Upper lobe of right lung (tissue), 1 donor: Measurements from ENCODE around the gene NPFFR1. TPM values are rescaled to one million over a fixed set of nuclear protein-coding genes. Genes with fewer than 3 reads are reported as not detected.

ENCODE experiments used
- ATAC-seq: fragments of 200-7000 bp; cut with Tn5 transposase; one replicate; pipeline ENCODE4 v1.9.1; 2020; ENCODE audit warnings: mild to moderate bottlenecking, moderate library complexity
- DNase-seq: peaks from one replicate; pipeline ENCODE4 v3.0.0-alpha.2; 2020
- H3K27ac ChIP-seq: fragments of 200-600 bp; one replicate; pipeline ENCODE4 v1.8.0; 2022
- H3K27me3 ChIP-seq: fragments of 200-600 bp; one replicate; pipeline ENCODE4 v1.8.0; 2022; ENCODE audit warnings: mild to moderate bottlenecking
- H3K36me3 ChIP-seq: fragments of 200-600 bp; one replicate; pipeline ENCODE4 v1.8.0; 2022
- H3K4me1 ChIP-seq: fragments of 200-600 bp; one replicate; pipeline ENCODE4 v1.8.0; 2022
- H3K4me3 ChIP-seq: fragments of 200-600 bp; one replicate; pipeline ENCODE4 v1.8.0; 2022; ENCODE audit warnings: mild to moderate bottlenecking
- H3K9me3 ChIP-seq: fragments of 200-600 bp; one replicate; pipeline ENCODE4 v1.8.0; 2022
- CTCF ChIP-seq: fragments of 200-600 bp; IDR thresholded peaks from one replicate; pipeline ENCODE4 v1.8.0; 2022; ENCODE audit warnings: antibody characterized with exemption
- intact Hi-C: fragments of 100-400 bp; cut with DNase I; formaldehyde crosslinking; loops from one replicate; pipeline ENCODE4 v1.11.0; 2022
- total RNA-seq: library from RNA; stranded (reverse); fragmentation: NEBNext Ultra II Directional; extraction: Animal tissue kit (Norgen Biotek cat#: 25700); gene quantifications from one replicate; pipeline ENCODE4 v1.2.1, GENCODE V29; 2021
- donor health status: DM: no; HTN: yes; CAD: no; lungs with severe emphysema.

NPFFR1 gene
- total RNA-seq, 1 donor from 2014 or later: 1.1 TPM

GRCh38 chr10:70284542-70285475 is 1.0 kb upstream of the NPFFR1 start:
- ATAC-seq: peak; percentile 15

GRCh38 chr10:70283071-70283444 is 746 bp downstream of the NPFFR1 start:
- intact Hi-C loops: no loop called here
- no peaks in the 10 kb centered on the region for H3K36me3 ChIP-seq
- peaks cover 9% of the 10 kb centered on the region for H3K4me1 ChIP-seq
- H3K27me3 ChIP-seq: peaks cover 30% of the 10 kb centered on the region
- H3K9me3 ChIP-seq: no peaks in the 10 kb centered on the region
- H3K4me3 ChIP-seq: peak overlapping the region; percentile 42
- ATAC-seq (no peak), DNase-seq (no peak)
- H3K27ac ChIP-seq: no peak overlapping the region
- TF ChIP-seq CTCF: no peak

More at GRCh38 chr10:70284542-70285475, 1.0 kb upstream of the NPFFR1 start:
- Histone ChIP-seq H3K36me3 (no peaks in the 10 kb centered on the region), H3K27me3 (peaks cover 30% of the 10 kb centered on the region), H3K4me3 (no peak overlapping the region), H3K4me1 (peaks cover 9% of the 10 kb centered on the region), H3K9me3 (no peaks in the 10 kb centered on the region), H3K27ac (no peak overlapping the region)
- no peak for TF ChIP-seq CTCF
- no peak for DNase-seq
- intact Hi-C loops: no loop called here

GRCh38 chr10:70281609-70282008 is 2.2 kb downstream of the NPFFR1 start:
- no peak overlapping the region for H3K27ac ChIP-seq
- H3K36me3 ChIP-seq: no peaks in the 10 kb centered on the region
- no peak for TF ChIP-seq CTCF
- H3K9me3 ChIP-seq: no peaks in the 10 kb centered on the region
- H3K4me1 ChIP-seq: peaks cover 9% of the 10 kb centered on the region
- ATAC-seq (no peak), DNase-seq (no peak)
- intact Hi-C loops: no loop called here
- H3K27me3 ChIP-seq: peaks cover 30% of the 10 kb centered on the region
- H3K4me3 ChIP-seq: no peak overlapping the region

GRCh38 chr10:70280099-70280498 is 3.7 kb downstream of the NPFFR1 start:
- H3K4me3 ChIP-seq: no peak overlapping the region
- no peaks in the 10 kb centered on the region for H3K9me3 ChIP-seq
- H3K27ac ChIP-seq: no peak overlapping the region
- intact Hi-C loops: no loop called here
- TF ChIP-seq CTCF: no peak
- H3K27me3 ChIP-seq: peaks cover 25% of the 10 kb centered on the region
- H3K36me3 ChIP-seq: no peaks in the 10 kb centered on the region
- no peak for ATAC-seq
- H3K4me1 ChIP-seq: peaks cover 12% of the 10 kb centered on the region
- no peak for DNase-seq

GRCh38 chr10:70277396-70278030 is 6.3 kb downstream of the NPFFR1 start:
- TF ChIP-seq CTCF: no peak
- intact Hi-C loops: loop anchor here (10.0 kb wide), 1 partner anchor 87 kb away; no protein-coding TSS in a partner anchor
- Histone ChIP-seq H3K36me3 (no peaks in the 10 kb centered on the region), H3K27me3 (no peaks in the 10 kb centered on the region), H3K27ac (no peak overlapping the region), H3K4me1 (peaks cover 7% of the 10 kb centered on the region), H3K9me3 (no peaks in the 10 kb centered on the region), H3K4me3 (no peak overlapping the region)
- ATAC-seq (peak; percentile 20), DNase-seq (no peak)
